Measurements from ENCODE around the gene DCBLD1. TPM values are rescaled to one million over a fixed set of nuclear protein-coding genes. Genes with fewer than 3 reads are reported as not detected.
A peak's percentile ranks its signal among the peaks of the same experiment; 100 is the strongest.

The DCBLD1 gene
- total and polyA plus RNA-seq, 2 donors (not counting 1 experiment from before 2014, with no cell fraction given) = 35.2 to 44.4 TPM

- Histone ChIP-seq H2AFZ (ENCODE audit: low read length) (no peak overlapping the region), H3K27me3 (ENCODE audit: control insufficient read depth, insufficient read depth, low read length) (no peaks in the 10 kb centered on the region), H4K20me1 (ENCODE audit: control insufficient read depth, extremely low read depth, insufficient read depth, low read length) (no peaks in the 10 kb centered on the region), H3K36me3 (ENCODE audit: control insufficient read depth, insufficient read depth, low read length) (no peaks in the 10 kb centered on the region), H3K79me2 (ENCODE audit: control insufficient read depth, insufficient read depth, low read length) (no peaks in the 10 kb centered on the region), H3K9ac (ENCODE audit: insufficient read depth, low read length) (no peak overlapping the region), H3K4me1 (ENCODE audit: control insufficient read depth, extremely low read depth, insufficient read depth, low read length) (no peaks in the 10 kb centered on the region), H3K9me3 (ENCODE audit: control insufficient read depth, insufficient read depth, low read depth, low read length) (no peaks in the 10 kb centered on the region), H3K4me2 (ENCODE audit: extremely low read depth, insufficient read depth, low read length) (no peak overlapping the region), H3K27ac (ENCODE audit: insufficient read depth, low read length) (no peak overlapping the region), H3K4me3 (replicated peaks in 1 of 4; ENCODE audit: control extremely low read depth in 1 of 4, insufficient read depth in 1 of 4, low read depth in 3 of 4, low read length in 4 of 4) (no peak overlapping the region)
- TF ChIP-seq CTCF (conservative IDR thresholded peaks at IDR 0.05 in 1 of 2, IDR thresholded peaks at IDR 0.05 in 1 of 2; ENCODE audit: low read depth in 1 of 2, low read length in 2 of 2) (no peak), EZH2 (IDR thresholded peaks at IDR 0.05; ENCODE audit: low read length, missing control alignments) (no peak)
- DNase-seq (ENCODE audit: low read depth in 2 of 2) = no peak
Measured at GRCh38 chr6:117473401-117473800, 9.1 kb upstream of the DCBLD1 start.

GRCh38 chr6:117477988-117478852 is 4.3 kb upstream of the DCBLD1 start:
- Histone ChIP-seq H2AFZ (ENCODE audit: low read length) (no peak overlapping the region), H4K20me1 (ENCODE audit: control insufficient read depth, extremely low read depth, insufficient read depth, low read length) (no peaks in the 10 kb centered on the region), H3K27ac (ENCODE audit: insufficient read depth, low read length) (no peak overlapping the region), H3K36me3 (ENCODE audit: control insufficient read depth, insufficient read depth, low read length) (no peaks in the 10 kb centered on the region), H3K4me2 (ENCODE audit: extremely low read depth, insufficient read depth, low read length) (no peak overlapping the region), H3K79me2 (ENCODE audit: control insufficient read depth, insufficient read depth, low read length) (no peaks in the 10 kb centered on the region), H3K9ac (ENCODE audit: insufficient read depth, low read length) (no peak overlapping the region), H3K4me3 (replicated peaks in 1 of 4; ENCODE audit: control extremely low read depth in 1 of 4, insufficient read depth in 1 of 4, low read depth in 3 of 4, low read length in 4 of 4) (no peak overlapping the region), H3K9me3 (ENCODE audit: control insufficient read depth, insufficient read depth, low read depth, low read length) (no peaks in the 10 kb centered on the region), H3K27me3 (ENCODE audit: control insufficient read depth, insufficient read depth, low read length) (no peaks in the 10 kb centered on the region), H3K4me1 (ENCODE audit: control insufficient read depth, extremely low read depth, insufficient read depth, low read length) (no peaks in the 10 kb centered on the region)
- no peak for DNase-seq (ENCODE audit: low read depth in 2 of 2)
- TF ChIP-seq EZH2 (IDR thresholded peaks at IDR 0.05; ENCODE audit: low read length, missing control alignments) = no peak
- peak in 1 of 2 donors; percentile 22 for TF ChIP-seq CTCF (conservative IDR thresholded peaks at IDR 0.05 in 1 of 2, IDR thresholded peaks at IDR 0.05 in 1 of 2; ENCODE audit: low read depth in 1 of 2, low read length in 2 of 2)

GRCh38 chr6:117478853-117479231 is 3.6 kb upstream of the DCBLD1 start:
- Histone ChIP-seq H3K4me3 (replicated peaks in 1 of 4; ENCODE audit: control extremely low read depth in 1 of 4, insufficient read depth in 1 of 4, low read depth in 3 of 4, low read length in 4 of 4) (no peak overlapping the region), H2AFZ (ENCODE audit: low read length) (no peak overlapping the region), H3K9ac (ENCODE audit: insufficient read depth, low read length) (no peak overlapping the region), H3K27ac (ENCODE audit: insufficient read depth, low read length) (no peak overlapping the region), H3K27me3 (ENCODE audit: control insufficient read depth, insufficient read depth, low read length) (no peaks in the 10 kb centered on the region), H4K20me1 (ENCODE audit: control insufficient read depth, extremely low read depth, insufficient read depth, low read length) (no peaks in the 10 kb centered on the region), H3K36me3 (ENCODE audit: control insufficient read depth, insufficient read depth, low read length) (no peaks in the 10 kb centered on the region), H3K4me2 (ENCODE audit: extremely low read depth, insufficient read depth, low read length) (no peak overlapping the region), H3K4me1 (ENCODE audit: control insufficient read depth, extremely low read depth, insufficient read depth, low read length) (no peaks in the 10 kb centered on the region), H3K79me2 (ENCODE audit: control insufficient read depth, insufficient read depth, low read length) (peaks cover under 1% of the 10 kb centered on the region), H3K9me3 (ENCODE audit: control insufficient read depth, insufficient read depth, low read depth, low read length) (no peaks in the 10 kb centered on the region)
- TF ChIP-seq EZH2 (IDR thresholded peaks at IDR 0.05; ENCODE audit: low read length, missing control alignments) = no peak
- TF ChIP-seq CTCF (conservative IDR thresholded peaks at IDR 0.05 in 1 of 2, IDR thresholded peaks at IDR 0.05 in 1 of 2; ENCODE audit: low read depth in 1 of 2, low read length in 2 of 2) = no peak
- no peak for DNase-seq (ENCODE audit: low read depth in 2 of 2)
